NCI-H2081 (cell line): ENCODE results near the gene CDRT15.
"Not testable (repeated sequence)": the region's sequence is repeated elsewhere in the genome, so short reads cannot be mapped to it uniquely, and the experiment has no call there.

Experiments
- DNase-seq, 2 experiments: peaks; one replicate each; lab custom pipeline; 2025; lab: John Stamatoyannopoulos, UW

The CDRT15 gene

GRCh38 chr17:14236762-14237161 lies at the start of gene CDRT15:
Gene CDRT15 (minus strand): TSS chr17:14236862. CDS start chr17:14236833, 29 bp downstream.
- not testable (repeated sequence) for DNase-seq

DNA sequence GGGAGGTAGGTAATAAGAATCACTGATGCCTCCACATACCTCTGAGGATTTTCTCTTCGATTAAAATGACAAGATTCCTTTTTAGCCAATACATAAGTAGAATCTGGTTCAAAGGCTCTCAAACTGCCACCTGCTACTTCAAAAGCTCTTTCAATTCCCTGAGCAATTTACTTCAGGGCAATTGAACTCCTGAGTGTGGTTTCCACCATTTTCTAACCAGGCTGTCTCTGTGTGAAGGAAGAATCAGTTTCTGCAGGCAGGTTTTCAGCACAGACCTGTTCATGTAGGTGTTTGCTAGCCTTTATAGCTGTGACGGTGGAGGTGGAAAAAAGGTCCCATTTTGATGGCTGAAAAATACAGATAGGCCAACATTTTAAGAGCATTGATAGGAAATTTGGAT lies 46.1 kb upstream of the CDRT15 start:
- no peak for DNase-seq

- DNase-seq: no peak
Measured at GRCh38 chr17:14281530-14281929, 44.9 kb upstream of the CDRT15 start.

DNA sequence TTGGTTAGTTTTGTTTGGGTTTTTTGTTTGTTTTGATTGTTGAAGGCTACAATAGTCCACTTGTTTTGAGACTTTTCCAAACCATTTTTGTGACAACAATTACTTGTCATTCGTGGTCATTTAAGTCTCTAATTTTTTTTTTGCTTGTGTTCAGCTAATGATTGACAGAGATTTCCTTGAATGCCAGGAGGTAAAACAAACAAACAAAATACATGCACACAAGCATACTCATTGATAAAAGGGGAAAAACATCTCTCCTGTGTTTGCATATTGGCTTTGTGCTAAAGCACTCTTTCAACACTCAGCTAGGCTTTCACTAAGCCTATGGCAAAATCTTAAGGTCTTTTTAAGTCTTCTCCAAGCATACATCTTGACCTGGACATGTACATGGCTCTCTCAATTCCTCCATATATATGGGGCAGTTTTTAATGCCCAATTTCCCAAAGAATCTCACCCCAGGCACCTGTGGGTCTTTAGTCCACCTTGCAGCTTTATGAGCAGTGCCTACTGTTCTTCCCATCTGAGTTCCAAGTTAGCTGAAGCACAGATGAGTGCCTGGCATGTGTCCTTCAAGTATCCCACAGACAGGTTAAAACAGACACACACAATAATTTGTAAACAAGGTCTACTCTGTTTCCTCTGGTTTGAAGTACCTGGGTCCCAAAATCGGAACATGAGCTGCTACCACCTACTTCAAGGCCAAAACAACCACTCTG lies 40.0 kb upstream of the CDRT15 start:
- DNase-seq: no peak

GRCh38 chr17:14270508-14270907 lies 33.8 kb upstream of the CDRT15 start:
- no peak for DNase-seq

- DNase-seq: no peak
Measured at GRCh38 chr17:14269473-14269872, 32.8 kb upstream of the CDRT15 start.

DNA sequence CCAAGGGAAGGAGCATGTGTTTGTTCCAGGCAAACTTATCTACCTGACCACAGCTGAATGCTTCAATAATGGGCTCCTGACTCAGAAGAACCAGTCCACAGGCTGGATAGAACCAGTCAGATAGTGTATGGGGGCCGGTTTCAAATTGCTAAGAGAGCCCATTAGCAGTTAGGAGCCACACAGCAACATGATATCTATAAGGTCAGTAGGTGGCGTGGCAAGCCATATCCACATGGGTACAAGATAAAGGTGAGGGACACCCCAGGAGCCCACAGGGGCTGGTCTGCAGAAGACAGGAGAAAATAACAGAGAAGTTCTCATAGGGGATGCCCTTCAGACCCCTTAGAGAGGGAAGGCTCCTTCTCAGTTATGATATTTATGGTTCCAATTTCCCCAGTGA lies 31.6 kb upstream of the CDRT15 start:
- no peak for DNase-seq

DNA sequence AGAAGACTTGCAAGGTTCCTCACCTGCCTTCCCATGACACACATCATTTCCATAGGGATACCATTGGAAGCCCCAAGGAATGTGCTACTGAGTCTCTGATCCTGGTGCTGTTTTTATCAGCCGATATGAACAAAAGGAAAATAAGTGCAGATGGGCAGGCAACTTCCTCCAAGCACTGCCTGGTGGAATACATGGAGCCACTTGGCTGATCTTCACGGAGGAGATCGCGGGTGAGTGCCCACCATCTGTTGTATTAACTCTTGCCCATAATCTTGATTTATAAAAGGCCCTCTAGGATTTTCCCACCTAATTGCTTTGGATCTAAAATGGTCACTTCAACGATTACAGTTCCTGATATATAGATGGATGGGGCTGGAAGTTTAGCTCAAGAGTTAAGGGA lies 24.7 kb upstream of the CDRT15 start:
- no peak for DNase-seq

GRCh38 chr17:14245629-14246028 lies 9.0 kb upstream of the CDRT15 start:
- DNase-seq: no peak

DNA sequence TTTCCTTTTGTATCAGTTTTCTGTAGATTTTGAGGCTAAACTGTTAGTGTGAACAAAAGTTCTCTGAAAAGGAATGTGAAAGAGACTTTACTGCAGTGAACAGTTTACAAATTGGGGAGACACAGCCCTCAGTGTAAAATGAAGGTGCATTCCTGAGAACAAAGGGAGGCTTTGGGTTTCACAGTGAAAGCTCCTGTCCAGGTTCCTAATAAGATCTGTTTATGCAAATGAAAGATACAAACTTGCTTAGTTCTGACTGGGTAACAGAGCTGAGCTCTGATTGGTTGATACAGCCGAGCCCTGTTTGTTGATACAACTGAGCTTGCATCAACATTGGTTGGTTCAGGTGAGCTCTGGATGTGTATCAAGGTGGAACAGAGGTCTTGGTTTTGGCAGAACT lies 8.3 kb upstream of the CDRT15 start:
- DNase-seq: no peak

DNA sequence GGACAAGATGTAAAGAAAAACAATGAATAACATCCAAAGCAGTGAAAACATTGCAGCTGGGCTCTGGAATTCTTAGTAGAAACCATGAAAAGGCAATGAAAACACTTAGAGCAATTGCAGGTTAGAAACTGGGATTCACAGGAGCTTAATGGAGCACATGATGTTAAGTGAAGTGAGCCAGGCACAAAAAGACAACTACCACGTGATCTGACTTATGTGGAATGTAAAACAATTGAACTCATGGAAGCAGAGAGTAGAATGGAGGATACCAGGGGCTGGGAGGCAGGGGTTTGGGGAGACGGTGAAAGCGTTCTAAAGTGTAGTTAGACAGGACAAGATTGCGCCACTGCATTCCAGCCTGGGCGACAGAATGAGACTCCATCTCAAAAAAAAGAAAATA lies 2.6 kb upstream of the CDRT15 start:
- not testable (repeated sequence) for DNase-seq

DNA sequence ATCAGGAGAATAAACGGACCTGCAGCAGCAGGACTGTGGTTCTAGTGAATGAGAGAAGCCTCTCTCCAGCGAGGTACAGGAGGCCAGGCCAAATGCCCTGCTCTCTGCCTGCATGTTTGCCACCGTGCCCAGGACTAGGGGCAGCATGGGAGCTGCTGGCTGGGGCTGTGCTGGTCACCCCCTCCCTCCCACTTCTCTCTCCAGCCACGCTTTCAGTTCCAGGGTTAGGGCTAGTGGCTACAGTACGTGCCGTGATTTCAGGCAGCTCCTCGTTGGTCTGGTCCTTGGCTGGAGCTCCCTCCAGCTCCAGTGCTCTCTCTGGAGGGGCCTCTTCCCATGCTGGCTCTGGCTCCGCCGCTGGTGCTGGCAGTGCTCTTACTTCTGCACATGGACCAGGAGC lies 630 bp downstream of the CDRT15 start:
- DNase-seq: not testable (repeated sequence)

DNA sequence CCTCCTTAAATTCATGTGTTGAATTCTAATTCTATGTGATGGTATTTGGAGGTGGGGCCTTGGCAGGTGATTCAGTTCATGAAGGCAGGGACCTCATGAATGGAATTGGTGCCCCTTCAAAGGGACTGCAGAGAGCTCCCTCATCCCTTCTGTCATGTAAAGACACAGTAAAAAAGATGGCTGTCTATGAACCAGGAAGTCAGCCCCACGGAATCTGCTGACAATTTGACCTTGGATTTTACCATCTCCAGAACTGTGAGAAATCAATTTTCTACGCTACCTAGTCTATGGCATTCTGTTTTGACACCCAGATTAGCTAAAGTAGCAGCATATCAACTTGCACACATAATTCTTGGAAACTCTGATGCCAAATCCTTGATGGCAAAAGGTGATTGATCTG lies 1.6 kb downstream of the CDRT15 start:
- DNase-seq: not testable (repeated sequence)

GRCh38 chr17:14231187-14231586 lies 5.5 kb downstream of the CDRT15 start:
- not testable (repeated sequence) for DNase-seq

DNA sequence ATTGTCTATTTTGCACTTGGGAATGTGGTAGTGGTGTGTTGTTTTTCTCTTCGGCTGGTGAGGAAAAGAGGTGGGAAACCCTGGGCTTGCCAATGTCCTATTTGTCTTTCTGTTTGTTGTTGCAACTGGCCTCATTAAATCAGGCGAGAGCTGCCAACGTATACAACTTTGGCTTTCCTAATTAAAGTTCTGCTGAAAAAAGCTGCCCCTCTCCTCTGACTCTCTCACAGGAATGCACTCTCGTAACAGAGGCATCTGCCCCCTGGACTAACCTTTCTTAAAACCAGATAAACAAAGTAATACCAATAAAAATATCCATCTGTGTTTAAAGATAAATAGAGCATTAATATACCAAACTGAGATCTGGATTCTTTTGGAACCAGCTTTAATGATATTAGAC lies 7.8 kb downstream of the CDRT15 start:
- no peak for DNase-seq

DNA sequence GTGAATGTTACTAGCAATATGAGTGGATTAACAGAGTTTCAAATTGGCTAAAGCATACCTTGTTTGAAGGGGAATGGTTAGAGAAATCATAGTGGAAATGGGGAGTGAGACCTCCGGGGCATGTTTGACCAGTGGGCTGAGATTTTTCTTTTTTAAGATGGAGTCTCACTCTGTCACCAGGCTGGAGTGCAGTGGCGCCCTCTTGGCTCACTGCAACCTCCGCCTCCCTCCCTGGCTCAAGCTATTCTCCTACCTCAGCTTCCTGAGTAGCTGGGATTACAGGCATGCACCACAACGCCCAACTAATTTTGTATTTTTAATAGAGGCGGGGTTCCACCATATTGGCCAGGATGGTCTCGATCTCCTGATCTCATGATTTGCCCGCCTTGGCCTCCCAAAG lies 9.6 kb downstream of the CDRT15 start:
- no peak for DNase-seq

DNA sequence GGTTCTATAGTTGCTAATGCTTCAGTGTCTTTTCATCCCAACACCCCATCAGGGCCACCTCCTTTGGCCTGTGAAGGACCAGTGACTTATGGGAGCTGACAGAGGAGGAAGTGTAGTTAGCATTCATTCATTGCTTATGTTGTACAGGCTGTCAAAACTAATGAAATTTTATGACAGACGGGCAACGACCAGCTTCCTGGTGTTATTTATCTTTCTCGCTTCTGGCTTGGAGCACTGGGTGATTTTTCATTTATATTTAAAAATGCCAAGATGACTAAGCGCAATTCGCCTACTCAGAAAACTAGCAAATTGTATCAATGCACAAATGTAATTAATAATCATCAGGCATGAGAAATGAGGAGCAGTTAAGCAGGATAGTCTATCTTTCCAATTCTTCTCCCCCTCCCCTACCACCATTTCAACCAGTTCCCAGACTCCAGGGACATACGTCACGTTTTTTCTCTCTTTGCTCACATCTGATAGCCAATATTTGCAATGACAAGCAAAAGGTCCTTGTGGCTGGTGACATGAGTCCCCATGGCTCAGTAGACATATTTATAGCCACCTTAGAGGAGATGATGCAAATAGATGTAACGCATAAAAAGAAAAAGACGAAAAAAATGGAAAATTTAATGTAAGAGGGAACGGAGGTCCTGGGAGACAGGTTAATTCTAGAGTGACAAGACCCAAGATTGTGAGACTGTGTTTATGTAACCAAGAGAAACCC lies 11.2 kb downstream of the CDRT15 start:
- no peak for DNase-seq

DNA sequence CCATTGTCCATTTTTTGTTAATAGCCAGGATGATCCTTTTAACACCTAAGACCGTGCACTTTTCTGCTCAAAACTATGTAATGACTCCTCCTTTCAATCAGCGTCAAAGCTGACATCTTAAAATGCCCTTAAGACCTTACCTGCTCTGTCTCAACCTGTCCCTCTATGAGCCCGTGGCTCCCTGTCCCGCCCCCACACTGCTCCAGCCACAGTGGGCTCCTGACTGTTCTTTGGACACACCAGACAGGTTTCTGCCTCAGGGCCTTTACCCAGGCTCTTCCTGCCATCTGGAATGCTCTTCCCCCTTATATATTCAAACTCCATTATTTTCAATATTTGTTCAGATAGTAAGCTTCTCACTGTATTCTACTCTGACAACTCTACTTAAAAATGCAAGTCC lies 14.1 kb downstream of the CDRT15 start:
- DNase-seq: no peak

DNA sequence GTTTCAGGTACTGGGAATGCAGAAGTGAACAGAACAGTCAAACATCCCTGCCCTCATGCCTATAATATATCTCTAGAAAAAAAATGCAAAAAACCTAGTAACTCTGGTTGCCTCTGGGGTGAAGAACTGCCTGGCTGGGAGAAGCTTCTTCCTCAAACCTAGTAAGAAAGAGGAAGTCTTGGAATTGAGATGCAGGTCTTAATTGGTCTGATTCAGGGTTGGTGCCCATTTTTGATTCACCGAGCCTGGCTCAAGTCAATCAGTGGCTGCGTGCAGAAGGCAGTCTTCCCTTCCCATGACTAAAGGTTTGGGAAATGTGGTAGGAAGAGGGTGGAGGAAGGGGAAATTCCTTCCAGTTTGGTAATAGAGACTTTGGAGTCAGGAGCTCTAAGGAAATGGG lies 22.4 kb downstream of the CDRT15 start:
- no peak for DNase-seq

- no peak for DNase-seq
Measured at GRCh38 chr17:14212401-14212800, 24.3 kb downstream of the CDRT15 start.

GRCh38 chr17:14211801-14212200 lies 24.9 kb downstream of the CDRT15 start:
- no peak for DNase-seq

DNA sequence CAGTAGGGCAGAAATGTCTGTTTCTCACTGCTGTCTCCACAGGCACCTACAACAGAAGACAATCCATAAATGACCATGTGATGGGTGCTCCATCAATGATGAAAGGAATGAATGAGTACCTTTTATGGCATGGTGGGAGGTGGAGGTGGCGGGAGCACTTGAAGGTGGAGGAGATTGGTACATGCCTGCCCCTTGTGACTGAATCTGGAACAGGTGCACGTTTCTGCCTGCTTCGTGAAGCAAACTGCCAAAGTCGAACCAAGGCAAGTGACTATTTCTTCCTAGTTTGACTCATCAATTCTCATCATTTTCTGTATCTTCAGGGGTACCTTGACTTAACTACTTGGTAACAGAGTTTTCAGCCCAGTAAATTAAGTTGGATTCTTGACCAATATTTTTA lies 25.4 kb downstream of the CDRT15 start:
- no peak for DNase-seq

DNA sequence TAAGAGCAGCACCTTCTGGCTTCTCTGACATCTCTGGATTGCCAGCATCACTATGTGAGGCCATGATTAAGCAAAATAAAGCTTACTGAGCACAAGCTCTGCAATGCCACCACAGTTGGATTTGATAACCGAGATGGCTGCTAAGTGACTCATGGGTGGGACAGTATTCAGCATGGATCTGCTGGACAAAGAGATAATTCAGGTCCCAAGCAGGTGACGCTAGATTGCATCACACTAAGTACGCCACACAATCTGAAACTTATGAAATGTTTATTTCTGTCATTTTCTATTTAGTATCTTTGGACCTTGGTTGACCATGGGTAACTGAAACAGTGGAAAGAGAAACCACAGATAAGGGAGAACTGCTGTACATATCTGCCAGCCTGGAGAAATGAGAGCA lies 27.4 kb downstream of the CDRT15 start:
- no peak for DNase-seq

DNA sequence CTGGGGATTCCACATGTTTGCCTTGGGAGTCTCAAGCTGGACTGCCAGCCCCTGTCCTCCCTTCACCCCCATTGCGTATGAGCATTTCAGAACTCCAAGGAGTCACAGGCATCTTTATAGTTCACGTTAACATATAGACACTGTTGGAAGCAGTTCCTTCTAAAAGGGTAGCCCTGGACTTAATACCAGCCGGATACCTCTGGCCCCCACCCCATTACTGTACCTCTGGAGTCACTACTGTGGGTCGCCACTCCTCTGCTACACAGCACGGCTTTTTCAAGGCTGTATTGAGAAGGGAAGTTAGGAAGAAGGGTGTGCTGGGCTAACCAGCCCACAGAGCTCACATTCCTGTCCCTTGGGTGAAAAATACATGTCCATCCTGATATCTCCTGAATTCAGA lies 28.9 kb downstream of the CDRT15 start:
- DNase-seq: no peak
